Progenitor cell of endocrine pancreas (in vitro differentiated cells): ENCODE results near the gene GLMP. TPM values are rescaled to one million over a fixed set of nuclear protein-coding genes. Genes with fewer than 3 reads are reported as not detected.

Experiments
- DNase-seq: peaks from one replicate; pipeline ENCODE4 v3.0.0; 2021; ENCODE audit warnings: low spot score; ENCODE audit not compliant: unreplicated experiment
- H3K27ac Mint-ChIP-seq: 2 replicates; pipeline ENCODE4 v1.8.0; 2021; ENCODE audit warnings: mild to moderate bottlenecking, moderate library complexity, mixed read lengths
- H3K27me3 Mint-ChIP-seq: 2 replicates; pipeline ENCODE4 v1.8.0; 2021; ENCODE audit warnings: mixed read lengths
- H3K36me3 Mint-ChIP-seq: 2 replicates; pipeline ENCODE4 v1.8.0; 2022; ENCODE audit warnings: mixed read lengths; ENCODE audit not compliant: insufficient read depth
- H3K4me1 Mint-ChIP-seq: 2 replicates; pipeline ENCODE4 v1.8.0; 2021; ENCODE audit warnings: low read depth, mixed read lengths
- H3K4me3 Mint-ChIP-seq: 2 replicates; pipeline ENCODE4 v1.8.0; 2021; ENCODE audit warnings: low read depth, mild to moderate bottlenecking, moderate library complexity, mixed read lengths
- H3K9me3 Mint-ChIP-seq: 2 replicates; pipeline ENCODE4 v1.8.0; 2021; ENCODE audit warnings: low read depth, mixed read lengths
- CTCF ChIP-seq: fragments of 200-600 bp; sonication (generic); IDR thresholded peaks from one replicate; pipeline ENCODE4 v1.5.0; 2021; ENCODE audit warnings: antibody characterized with exemption, mild to moderate bottlenecking; ENCODE audit not compliant: unreplicated experiment
- total RNA-seq: library from RNA; stranded (reverse); gene quantifications from 2 replicates; pipeline ENCODE4 v1.2.1, GENCODE V29; 2021

Gene GLMP
- total RNA-seq, 1 donor from 2014 or later: 57.1 TPM

DNA sequence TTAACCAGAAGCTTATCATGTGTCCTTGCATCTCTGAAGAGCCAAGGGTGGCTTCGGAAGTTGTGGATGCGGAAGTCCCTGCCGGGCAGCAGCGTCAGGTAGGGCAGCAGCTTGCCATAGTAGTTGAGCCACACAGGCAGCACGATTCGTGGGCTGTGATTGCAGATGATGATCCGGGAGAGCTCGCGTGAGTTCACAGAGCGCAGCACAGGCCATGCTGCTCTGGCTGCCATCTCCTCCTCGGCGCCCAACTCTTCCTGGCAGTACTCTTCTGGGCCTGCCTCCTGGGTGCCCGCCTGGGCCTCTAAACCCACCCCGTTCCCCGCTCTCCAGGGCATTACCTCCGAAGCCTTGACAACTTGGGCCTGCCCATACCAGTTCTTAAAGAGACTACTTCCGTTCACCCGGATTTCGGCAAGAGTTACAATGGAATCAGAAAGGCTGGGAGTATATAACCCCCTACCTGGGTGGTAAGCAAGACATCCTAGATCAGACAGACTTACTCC, 3.4 kb upstream of the GLMP start, which contains the start of gene VHLL:
Gene VHLL (minus strand): TSS at position 456 of the 506 bp plus-strand sequence. CDS start 118 bp downstream, at position 338.
- no peaks in the 10 kb centered on the region for H3K36me3 Mint-ChIP-seq
- H3K4me3 Mint-ChIP-seq: no peak within 1 kb of the TSS
- H3K4me1 Mint-ChIP-seq: peaks cover 5% of the 10 kb centered on the region
- DNase-seq: no peak
- no peaks in the 10 kb centered on the region for H3K9me3 Mint-ChIP-seq
- no peak within 1 kb of the TSS for H3K27ac Mint-ChIP-seq
- no peaks in the 10 kb centered on the region for H3K27me3 Mint-ChIP-seq
- TF ChIP-seq CTCF: no peak

- Mint-ChIP-seq H3K9me3 (no peaks in the 10 kb centered on the region), H3K27ac (no peak overlapping the region), H3K4me1 (peaks cover 19% of the 10 kb centered on the region), H3K27me3 (no peaks in the 10 kb centered on the region), H3K4me3 (no peak overlapping the region), H3K36me3 (no peaks in the 10 kb centered on the region)
- TF ChIP-seq CTCF: no peak
- DNase-seq: no peak
Measured at GRCh38 chr1:156293895-156294294, 1.6 kb downstream of the GLMP start.

DNA sequence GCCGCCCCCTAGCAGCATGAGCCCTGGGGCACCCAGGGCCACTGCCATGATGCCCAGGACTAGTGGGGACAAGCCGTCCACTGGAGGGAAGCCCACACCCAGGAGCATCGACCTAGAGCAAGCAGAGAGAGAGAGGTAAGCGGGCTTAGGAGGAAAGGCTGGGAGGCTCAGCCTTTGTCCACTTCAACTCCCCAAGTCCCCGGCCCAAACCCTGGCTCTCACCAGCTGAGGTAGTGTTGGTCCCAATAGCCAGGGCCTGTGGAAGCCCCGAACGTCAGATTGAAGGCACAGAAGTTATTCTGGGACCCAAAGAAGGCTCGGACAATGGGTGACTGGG, 2.4 kb downstream of the GLMP start:
- no peak overlapping the region for H3K27ac Mint-ChIP-seq
- no peak for DNase-seq
- no peaks in the 10 kb centered on the region for H3K27me3 Mint-ChIP-seq
- H3K4me1 Mint-ChIP-seq: peaks cover 19% of the 10 kb centered on the region
- no peak overlapping the region for H3K4me3 Mint-ChIP-seq
- H3K36me3 Mint-ChIP-seq: peaks cover 1% of the 10 kb centered on the region
- no peaks in the 10 kb centered on the region for H3K9me3 Mint-ChIP-seq
- no peak for TF ChIP-seq CTCF

DNA sequence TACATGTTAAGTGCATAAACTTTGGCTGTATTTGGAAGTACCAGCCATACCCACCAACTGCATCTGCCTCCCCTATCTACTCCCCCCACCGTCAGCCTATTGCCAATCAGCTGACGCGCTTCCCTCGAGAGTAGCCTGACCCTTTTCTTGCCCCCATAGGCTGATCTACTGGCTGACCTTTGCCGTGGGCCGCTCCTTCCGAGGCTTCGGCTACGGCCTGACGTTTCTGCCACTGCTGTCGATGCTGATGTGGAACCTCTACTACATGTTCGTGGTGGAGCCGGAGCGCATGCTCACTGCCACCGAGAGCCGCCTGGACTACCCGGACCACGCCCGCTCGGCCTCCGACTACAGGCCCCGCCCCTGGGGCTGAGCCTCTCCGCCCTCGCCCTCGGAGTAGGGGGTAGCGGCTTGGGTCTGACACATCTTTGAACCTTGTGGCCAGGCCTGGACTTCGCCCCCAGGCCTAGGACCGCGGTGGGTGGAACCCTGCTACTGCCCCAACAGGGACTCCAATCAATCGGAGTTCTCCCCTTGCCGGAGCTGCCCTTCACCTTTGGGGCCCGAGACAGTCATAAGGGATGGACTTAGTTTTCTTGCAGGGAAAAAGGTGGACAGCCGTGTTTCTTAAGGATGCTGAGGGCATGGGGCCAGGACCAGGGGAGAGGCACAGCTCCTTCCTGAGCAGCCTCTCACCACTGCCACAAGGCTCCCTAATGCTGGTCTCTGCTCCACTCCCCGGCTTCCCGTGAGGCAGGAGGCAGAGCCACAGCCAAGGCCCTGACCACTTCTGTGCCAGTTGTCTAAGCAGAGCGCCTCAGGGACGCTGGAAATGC, 4.0 kb downstream of the GLMP start:
- H3K27ac Mint-ChIP-seq: peak overlapping the region; percentile 96
- H3K4me1 Mint-ChIP-seq: peaks cover 19% of the 10 kb centered on the region
- no peak for TF ChIP-seq CTCF
- peak overlapping the region; percentile 76 for H3K4me3 Mint-ChIP-seq
- H3K36me3 Mint-ChIP-seq: peaks cover 1% of the 10 kb centered on the region
- no peaks in the 10 kb centered on the region for H3K9me3 Mint-ChIP-seq
- peak; percentile 81 for DNase-seq
- no peaks in the 10 kb centered on the region for H3K27me3 Mint-ChIP-seq

- no peak overlapping the region for H3K27ac Mint-ChIP-seq
- no peaks in the 10 kb centered on the region for H3K9me3 Mint-ChIP-seq
- H3K4me3 Mint-ChIP-seq: no peak overlapping the region
- no peaks in the 10 kb centered on the region for H3K27me3 Mint-ChIP-seq
- no peak for TF ChIP-seq CTCF
- no peak for DNase-seq
- peaks cover 1% of the 10 kb centered on the region for H3K36me3 Mint-ChIP-seq
- peaks cover 16% of the 10 kb centered on the region for H3K4me1 Mint-ChIP-seq
Measured at GRCh38 chr1:156289857-156290256, 5.6 kb downstream of the GLMP start.
